Vagina (tissue), 2 donors: ENCODE measurements around the gene PRRG1. TPM values are rescaled to one million over a fixed set of nuclear protein-coding genes. Genes with fewer than 3 reads are reported as not detected.
A peak's percentile ranks its signal among the peaks of the same experiment; 100 is the strongest.
"Not testable (repeated sequence)": the region's sequence is repeated elsewhere in the genome, so short reads cannot be mapped to it uniquely, and the experiment has no call there.

Source experiments
- DNase-seq, 2 donors: peaks; one replicate each; pipeline ENCODE4 v3.0.0-alpha.2; 2017; ENCODE audit errors: extremely low spot score in 2 of 2
- H3K27ac ChIP-seq: fragments of 200-600 bp; sonication (generic); one replicate; pipeline ENCODE4 v1.5.1; 2019
- H3K27me3 ChIP-seq: fragments of 200-600 bp; sonication (generic); one replicate; pipeline ENCODE4 v1.5.1; 2019
- H3K36me3 ChIP-seq, 2 donors: fragments of 200-600 bp; sonication (generic); one replicate each; pipeline ENCODE4 v1.5.1; 2017 to 2019
- H3K4me1 ChIP-seq: fragments of 200-600 bp; sonication (generic); one replicate; pipeline ENCODE4 v1.5.1; 2019
- H3K4me3 ChIP-seq, 2 donors: fragments of 200-600 bp; sonication (generic); 1 replicate in 1 of 2; 2 replicates in 1 of 2; pipeline ENCODE4 v1.5.1; 2016 to 2019
- H3K9me3 ChIP-seq: fragments of 200-600 bp; sonication (generic); one replicate; pipeline ENCODE4 v1.5.1; 2019
- POLR2A ChIP-seq, 2 donors: fragments of 450-650 bp; IDR thresholded peaks; one replicate each; pipeline ENCODE4 v1.6.1; 2017; ENCODE audit warnings: antibody characterized with exemption in 2 of 2, mild to moderate bottlenecking in 2 of 2, moderate library complexity in 2 of 2
- POLR2AphosphoS5 ChIP-seq, 2 donors: sonication (generic); formaldehyde crosslinking; IDR thresholded peaks; one replicate each; pipeline ENCODE4 v1.9.0; 2017; ENCODE audit warnings: antibody characterized with exemption in 2 of 2, mild to moderate bottlenecking in 2 of 2, low read depth in 1 of 2; ENCODE audit not compliant: insufficient read depth in 1 of 2
- intact Hi-C: fragments of 100-400 bp; cut with DNase I; formaldehyde crosslinking; loops from one replicate; pipeline ENCODE4 v1.15.1; 2023
- total RNA-seq: library from RNA; depleted of rRNA; stranded (reverse); fragments of >200 nt; gene quantifications from one replicate; pipeline ENCODE4 v1.2.3, GENCODE V29; 2016
- TF ChIP-seq, protein P1 (sequence below), 3 experiments: fragments of 450-650 bp in 2 of 3; fragments of 200-600 bp in 1 of 3; sonication (generic) in 1 of 3; IDR thresholded peaks; one replicate each; pipeline ENCODE4 v1.5.1; 2017 to 2019; ENCODE audit warnings: antibody characterized with exemption in 3 of 3, mild to moderate bottlenecking in 2 of 3, moderate library complexity in 2 of 3

The PRRG1 gene
- 9.8 TPM for total RNA-seq

DNA sequence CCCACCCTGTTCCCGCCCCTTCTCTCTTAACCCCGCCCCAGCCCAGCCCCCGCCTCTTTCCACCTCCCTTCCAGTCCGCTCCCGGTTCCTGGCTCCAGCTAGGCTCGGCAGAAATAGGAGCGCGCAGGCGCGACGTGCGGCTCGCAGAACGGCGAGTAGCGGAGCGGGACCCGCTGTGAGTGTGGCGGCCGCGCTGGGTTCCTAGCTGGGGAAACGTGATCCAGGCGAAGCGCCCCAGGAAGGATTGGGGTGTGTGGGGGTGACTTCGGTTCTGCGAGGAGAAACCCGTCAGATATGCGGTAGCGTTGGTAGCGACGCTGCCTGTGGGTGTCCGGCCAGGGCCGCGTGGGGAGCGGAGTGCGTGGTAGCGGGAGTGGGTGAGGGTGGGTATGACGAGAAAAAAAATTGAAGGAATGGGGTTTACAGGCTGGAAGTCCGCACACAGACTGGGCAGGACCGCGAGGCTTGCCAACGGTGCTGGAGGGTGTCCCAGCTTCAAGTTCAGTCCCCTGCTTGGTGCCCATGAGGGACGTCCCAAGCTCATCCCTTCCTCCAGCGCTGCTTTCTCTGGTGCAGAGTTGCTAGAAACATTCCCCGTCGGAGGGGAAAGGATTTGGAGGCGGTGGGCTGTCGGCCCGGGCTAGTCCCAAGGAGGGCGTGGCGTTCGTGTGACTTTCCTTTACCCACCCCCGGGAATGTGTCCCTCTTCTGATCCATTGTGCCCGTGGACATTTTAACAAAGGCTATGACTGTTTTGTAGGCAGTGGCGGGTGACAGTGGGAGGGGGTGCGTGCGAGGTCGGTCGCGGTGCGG is at the start of gene PRRG1:
TSS of gene PRRG1 (plus strand) at position 144 of the 813 bp plus-strand sequence. CDS start 56,886 bp downstream, outside the sequence.
- Histone ChIP-seq H3K4me3 (peak within 1 kb of the TSS; percentile 54 to 61), H3K9me3 (no peaks in the 10 kb centered on the region), H3K27ac (peak within 1 kb of the TSS; percentile 79), H3K4me1 (no peaks in the 10 kb centered on the region), H3K27me3 (no peaks in the 10 kb centered on the region), H3K36me3 (no peaks in the 10 kb centered on the region)
- DNase-seq, result no peak
- TF ChIP-seq POLR2A (IDR thresholded peaks at IDR 0.05), result peak in 1 of 2 donors; percentile 59
- TF ChIP-seq, protein P1, sequence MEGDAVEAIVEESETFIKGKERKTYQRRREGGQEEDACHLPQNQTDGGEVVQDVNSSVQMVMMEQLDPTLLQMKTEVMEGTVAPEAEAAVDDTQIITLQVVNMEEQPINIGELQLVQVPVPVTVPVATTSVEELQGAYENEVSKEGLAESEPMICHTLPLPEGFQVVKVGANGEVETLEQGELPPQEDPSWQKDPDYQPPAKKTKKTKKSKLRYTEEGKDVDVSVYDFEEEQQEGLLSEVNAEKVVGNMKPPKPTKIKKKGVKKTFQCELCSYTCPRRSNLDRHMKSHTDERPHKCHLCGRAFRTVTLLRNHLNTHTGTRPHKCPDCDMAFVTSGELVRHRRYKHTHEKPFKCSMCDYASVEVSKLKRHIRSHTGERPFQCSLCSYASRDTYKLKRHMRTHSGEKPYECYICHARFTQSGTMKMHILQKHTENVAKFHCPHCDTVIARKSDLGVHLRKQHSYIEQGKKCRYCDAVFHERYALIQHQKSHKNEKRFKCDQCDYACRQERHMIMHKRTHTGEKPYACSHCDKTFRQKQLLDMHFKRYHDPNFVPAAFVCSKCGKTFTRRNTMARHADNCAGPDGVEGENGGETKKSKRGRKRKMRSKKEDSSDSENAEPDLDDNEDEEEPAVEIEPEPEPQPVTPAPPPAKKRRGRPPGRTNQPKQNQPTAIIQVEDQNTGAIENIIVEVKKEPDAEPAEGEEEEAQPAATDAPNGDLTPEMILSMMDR (IDR thresholded peaks at IDR 0.05), result no peak
- TF ChIP-seq POLR2AphosphoS5 (IDR thresholded peaks at IDR 0.05; ENCODE audit: insufficient read depth in 1 of 2, low read depth in 1 of 2), result peak in 1 of 2 donors; percentile 88
- intact Hi-C loops, result no loop called here

DNA sequence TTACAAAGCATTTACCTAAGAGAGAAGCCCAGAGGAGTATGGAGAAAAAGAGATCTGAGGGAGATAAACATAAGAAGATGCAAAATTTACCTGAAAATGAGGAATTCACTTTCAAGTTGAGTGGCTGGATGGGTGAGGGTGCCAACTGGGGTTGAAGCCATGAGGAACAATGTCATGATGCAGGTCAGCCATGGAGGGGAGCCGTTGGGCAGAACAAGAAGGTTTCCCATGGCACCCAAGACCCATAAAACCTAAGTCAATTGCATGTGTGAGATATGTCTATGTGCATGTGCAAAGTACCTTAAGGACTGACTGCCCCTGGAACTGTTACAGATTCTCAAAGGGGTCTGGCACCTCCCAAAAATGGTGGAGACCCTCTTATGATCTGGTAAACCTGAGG is 46.6 kb upstream of the PRRG1 start:
- no peak for DNase-seq
- TF ChIP-seq, protein P1 (IDR thresholded peaks at IDR 0.05), result peak in 1 of 3 experiments; percentile 8
- TF ChIP-seq POLR2AphosphoS5 (IDR thresholded peaks at IDR 0.05; ENCODE audit: insufficient read depth in 1 of 2, low read depth in 1 of 2), result no peak
- no peaks in the 10 kb centered on the region for H3K27me3 ChIP-seq
- intact Hi-C loops, result no loop called here
- no peaks in the 10 kb centered on the region for H3K36me3 ChIP-seq
- H3K4me3 ChIP-seq, result no peak overlapping the region
- H3K4me1 ChIP-seq, result no peaks in the 10 kb centered on the region
- H3K27ac ChIP-seq, result no peak overlapping the region
- no peaks in the 10 kb centered on the region for H3K9me3 ChIP-seq

DNA sequence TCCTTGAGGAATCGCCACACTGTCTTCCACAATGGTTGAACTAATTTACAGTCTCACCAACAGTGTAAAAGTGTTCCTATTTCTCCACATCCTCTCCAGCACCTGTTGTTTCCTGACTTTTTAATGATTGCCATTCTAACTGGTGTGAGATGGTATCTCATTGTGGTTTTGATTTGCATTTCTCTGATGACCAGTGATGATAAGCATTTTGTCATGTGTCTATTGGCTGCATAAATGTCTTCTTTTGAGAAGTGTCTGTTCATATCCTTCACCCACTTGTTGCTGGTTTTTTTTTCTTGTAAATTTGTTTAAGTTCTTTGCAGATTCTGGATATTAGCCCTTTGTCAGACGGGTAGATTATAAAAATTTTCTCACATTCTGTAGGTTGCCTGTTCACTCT is 43.9 kb upstream of the PRRG1 start:
- DNase-seq, H3K4me1 ChIP-seq, H3K27ac ChIP-seq, H3K27me3 ChIP-seq, H3K36me3 ChIP-seq, intact Hi-C loops, H3K9me3 ChIP-seq, H3K4me3 ChIP-seq: not testable (repeated sequence)

DNA sequence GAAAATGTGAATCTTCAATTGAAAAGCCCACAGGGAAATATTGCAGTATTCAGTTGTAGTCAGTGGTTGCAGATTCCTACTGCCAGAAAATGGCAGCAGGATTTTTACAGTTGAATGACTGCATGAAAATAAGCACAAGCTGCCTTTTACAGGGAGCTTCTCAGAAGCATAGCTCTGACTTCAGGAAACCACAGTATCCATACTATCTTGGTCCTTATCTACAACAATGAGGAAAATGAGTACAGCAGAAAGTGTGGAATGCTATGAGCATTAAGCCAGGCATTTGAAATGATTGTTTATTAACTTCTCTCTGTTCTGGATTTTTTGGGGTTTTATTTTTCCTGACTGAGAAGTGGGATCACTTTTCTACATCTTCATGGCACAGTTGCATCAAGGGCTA is 34.6 kb upstream of the PRRG1 start:
- H3K9me3 ChIP-seq, result no peaks in the 10 kb centered on the region
- no peaks in the 10 kb centered on the region for H3K36me3 ChIP-seq
- no peak for DNase-seq
- H3K27ac ChIP-seq, result no peak overlapping the region
- no peaks in the 10 kb centered on the region for H3K4me1 ChIP-seq
- TF ChIP-seq POLR2A (IDR thresholded peaks at IDR 0.05) (no peak), POLR2AphosphoS5 (IDR thresholded peaks at IDR 0.05; ENCODE audit: insufficient read depth in 1 of 2, low read depth in 1 of 2) (no peak)
- TF ChIP-seq, protein P1 (IDR thresholded peaks at IDR 0.05), result no peak
- intact Hi-C loops, result no loop called here
- no peaks in the 10 kb centered on the region for H3K27me3 ChIP-seq
- H3K4me3 ChIP-seq, result no peak overlapping the region

DNA sequence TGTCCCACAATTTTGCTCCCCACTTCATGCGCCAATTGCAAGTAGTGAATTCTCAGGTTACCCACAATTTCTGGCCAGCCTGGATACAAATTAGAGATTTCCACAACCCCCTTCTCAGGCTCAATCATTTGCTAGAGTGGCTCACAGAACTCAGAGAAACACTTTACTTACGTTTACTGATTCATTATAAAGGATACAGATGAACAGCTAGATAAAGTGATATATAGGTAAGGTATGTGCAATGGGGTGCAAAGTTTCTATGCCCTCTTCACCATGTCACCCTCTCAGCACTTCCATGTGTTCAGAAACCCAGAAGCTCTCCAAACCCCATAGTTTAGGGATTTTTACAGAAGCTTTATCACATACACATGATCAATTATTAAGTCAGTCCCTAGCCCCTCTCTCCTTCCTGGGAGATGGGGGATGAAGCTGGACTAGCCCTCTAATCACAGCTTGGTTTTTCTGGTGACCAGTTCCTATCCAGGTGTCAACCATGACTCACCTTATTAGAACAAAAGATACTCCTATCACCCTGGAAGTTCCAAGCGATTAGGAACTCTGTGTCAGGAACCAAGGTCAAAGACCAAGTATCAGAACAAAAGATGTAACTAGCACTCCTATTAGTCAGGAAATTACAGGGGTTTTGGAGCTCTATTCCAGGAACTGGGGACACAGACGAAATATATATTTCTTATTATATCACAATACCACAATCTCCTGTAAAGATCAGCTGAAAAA is 33.5 kb upstream of the PRRG1 start:
- H3K4me3 ChIP-seq, result no peak overlapping the region
- DNase-seq, result no peak
- no peak overlapping the region for H3K27ac ChIP-seq
- no peaks in the 10 kb centered on the region for H3K4me1 ChIP-seq
- no peaks in the 10 kb centered on the region for H3K9me3 ChIP-seq
- no peaks in the 10 kb centered on the region for H3K27me3 ChIP-seq
- H3K36me3 ChIP-seq, result no peaks in the 10 kb centered on the region
- TF ChIP-seq, protein P1 (IDR thresholded peaks at IDR 0.05), result no peak
- TF ChIP-seq POLR2A (IDR thresholded peaks at IDR 0.05) (no peak), POLR2AphosphoS5 (IDR thresholded peaks at IDR 0.05; ENCODE audit: insufficient read depth in 1 of 2, low read depth in 1 of 2) (no peak)
- intact Hi-C loops, result no loop called here
